ENCODE data around the gene SLA2.
A peak's percentile ranks its signal among the peaks of the same experiment; 100 is the strongest.
"Not testable (repeated sequence)": the region's sequence is repeated elsewhere in the genome, so short reads cannot be mapped to it uniquely, and the experiment has no call there.

Gene SLA2

GRCh38 chr20:36644706-36645095, 1.3 kb downstream of the SLA2 start:
- no peak for DNase-seq

- DNase-seq: no peak
Measured at GRCh38 chr20:36644032-36644705, 1.8 kb downstream of the SLA2 start.

GRCh38 chr20:36642136-36642535, 3.9 kb downstream of the SLA2 start:
- DNase-seq: no peak

GRCh38 chr20:36641506-36641843, 4.5 kb downstream of the SLA2 start:
- DNase-seq: no peak

- DNase-seq: not testable (repeated sequence)
Measured at GRCh38 chr20:36638876-36639400, 7.1 kb downstream of the SLA2 start.

GRCh38 chr20:36634342-36634741, 11.7 kb downstream of the SLA2 start:
- DNase-seq: no peak

- DNase-seq: no peak
Measured at GRCh38 chr20:36633285-36633772, 12.7 kb downstream of the SLA2 start.

- DNase-seq: no peak
Measured at GRCh38 chr20:36632487-36633284, 13.3 kb downstream of the SLA2 start.

- DNase-seq: no peak
Measured at GRCh38 chr20:36632147-36632486, 13.9 kb downstream of the SLA2 start.

GRCh38 chr20:36631646-36632045, 14.3 kb downstream of the SLA2 start:
- DNase-seq: no peak

- peak; percentile 47 for DNase-seq
Measured at GRCh38 chr20:36629719-36630681, 16.0 kb downstream of the SLA2 start.

- no peak for DNase-seq
Measured at GRCh38 chr20:36628076-36628475, 17.9 kb downstream of the SLA2 start.

- DNase-seq: no peak
Measured at GRCh38 chr20:36624944-36625324, 21.1 kb downstream of the SLA2 start.

GRCh38 chr20:36624068-36624943, 21.7 kb downstream of the SLA2 start:
- no peak for DNase-seq

- DNase-seq: no peak
Measured at GRCh38 chr20:36623444-36623843, 22.6 kb downstream of the SLA2 start.

- no peak for DNase-seq
Measured at GRCh38 chr20:36620917-36621316, 25.1 kb downstream of the SLA2 start.

- no peak for DNase-seq
Measured at GRCh38 chr20:36614781-36615557, 31.0 kb downstream of the SLA2 start.

GRCh38 chr20:36613974-36614373, 32.0 kb downstream of the SLA2 start:
- DNase-seq: no peak

GRCh38 chr20:36611625-36612024, 34.4 kb downstream of the SLA2 start:
- DNase-seq: no peak

GRCh38 chr20:36608388-36608728, 37.6 kb downstream of the SLA2 start:
- not testable (repeated sequence) for DNase-seq
